Left colon (tissue), 2 donors: Measurements from ENCODE around the gene C11orf58. TPM values are rescaled to one million over a fixed set of nuclear protein-coding genes. Genes with fewer than 3 reads are reported as not detected.

Experiments
- ATAC-seq: fragments of 200-7000 bp; cut with Tn5 transposase; one replicate; pipeline ENCODE4 v1.9.1; 2020; ENCODE audit warnings: mild to moderate bottlenecking, moderate library complexity
- DNase-seq, 2 donors: peaks; one replicate each; pipeline ENCODE4 v3.0.0-alpha.2; 2020
- intact Hi-C, 2 donors: fragments of 100-400 bp; cut with DNase I in 1 of 2; cut with micrococcal nuclease in 1 of 2; formaldehyde crosslinking; loops; one replicate each; pipeline versions ENCODE4 v1.11.2 to v1.14.0; 2022; cut with DNase I, micrococcal nuclease
- total RNA-seq, 2 donors: library from RNA; stranded (reverse); fragmentation: NEBNext Ultra II Directional; extraction: Animal tissue kit (Norgen Biotek cat#: 25700); gene quantifications; one replicate each; pipeline ENCODE4 v1.2.1, GENCODE V29; 2021
- donor health status: DM: no; HTN: no; CAD: no.
- donor health status: DM: yes; HTN: yes; CAD: no.

Gene C11orf58
- total RNA-seq, 2 donors from 2014 or later: 58.9 to 60.2 TPM

DNA sequence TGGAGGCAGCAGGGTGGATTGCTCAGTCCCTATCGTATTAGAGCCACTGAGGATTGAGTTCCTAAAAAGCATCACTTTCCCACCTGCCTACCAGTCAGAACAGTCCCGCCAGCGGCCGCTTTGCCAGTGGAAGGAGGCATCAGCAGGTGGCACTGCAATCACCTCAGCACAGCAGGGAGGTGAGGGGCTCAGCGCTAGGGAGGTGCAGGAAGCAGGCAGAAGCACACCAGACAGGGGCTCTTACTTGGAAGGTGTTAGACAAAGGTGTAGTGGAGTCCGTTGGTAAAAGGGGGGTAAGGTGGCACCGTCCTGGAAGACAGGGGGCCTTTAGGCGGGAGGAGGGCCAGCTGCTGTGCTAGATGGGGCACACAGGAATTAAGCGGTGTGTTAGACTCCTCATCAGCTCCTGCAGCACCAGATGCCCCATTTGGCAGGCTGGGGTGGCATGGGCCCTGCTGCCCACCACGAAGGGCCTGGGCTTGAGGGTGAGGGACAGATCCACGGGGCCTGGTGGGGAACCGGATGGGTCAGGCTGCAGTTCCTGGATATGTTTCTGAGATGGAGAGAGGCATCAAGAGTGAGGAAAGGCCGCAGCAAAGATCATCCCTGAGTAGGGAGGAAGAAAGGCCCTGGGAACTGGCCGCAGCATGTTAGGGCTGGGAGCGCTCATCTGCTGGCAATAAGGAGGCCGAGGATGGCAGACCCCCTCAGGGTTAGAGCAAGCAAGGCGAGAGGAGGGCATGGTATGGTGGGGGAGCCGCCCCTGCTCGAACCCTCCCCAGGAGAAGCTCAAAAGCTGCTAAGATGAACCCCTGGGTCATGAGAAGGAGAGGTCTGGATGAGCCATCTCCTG lies 42.5 kb downstream of the C11orf58 start:
- no peak for DNase-seq
- intact Hi-C loops: no loop called here

DNA sequence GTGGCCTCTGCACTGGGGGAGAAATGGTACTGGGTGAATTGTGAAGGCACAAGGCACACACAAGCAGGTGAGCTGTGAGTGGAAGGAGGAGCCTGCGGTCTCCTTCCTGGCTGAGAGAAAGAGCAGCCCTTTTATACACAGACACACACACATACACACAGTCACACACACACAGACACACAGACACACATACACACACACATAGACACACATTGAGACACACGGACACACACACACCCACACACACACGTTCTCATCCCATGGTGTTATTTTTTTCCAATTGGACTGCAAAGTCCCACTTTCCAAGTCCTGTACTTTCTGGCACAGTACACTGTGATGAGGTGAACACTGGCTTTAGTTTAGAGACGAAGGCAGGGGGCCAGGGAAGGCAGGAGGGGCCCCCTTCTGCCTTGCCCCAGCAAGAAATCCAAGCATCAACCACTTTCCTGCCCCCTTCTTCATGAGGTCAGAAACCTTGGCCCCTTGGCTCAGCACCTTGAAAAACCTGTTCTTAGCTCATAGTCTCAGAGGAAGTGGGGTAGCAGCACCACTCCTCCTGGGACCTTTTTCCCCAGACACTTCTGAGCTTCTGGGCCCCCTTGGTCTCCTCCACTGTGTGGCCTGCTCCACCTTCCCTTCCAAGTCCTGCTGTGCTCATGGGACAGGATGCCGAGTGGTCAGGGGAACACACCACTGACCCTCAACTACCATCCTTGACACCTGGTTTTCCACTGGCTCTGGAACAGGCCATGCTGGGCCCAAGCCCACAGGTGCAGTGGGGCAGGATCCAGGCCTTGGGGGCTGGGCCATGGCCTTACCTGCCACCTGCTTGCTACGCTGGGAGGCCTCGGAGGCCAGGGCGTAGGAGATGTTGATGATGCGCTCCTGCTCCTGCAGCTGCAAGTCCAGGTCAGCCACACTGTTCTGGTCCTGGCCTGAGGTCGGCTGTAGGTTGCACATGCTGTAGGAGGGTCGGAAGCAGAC lies 43.8 kb downstream of the C11orf58 start:
- DNase-seq (no peak), ATAC-seq (no peak)
- intact Hi-C loops: no loop called here

More for the DNA sequence above, 42.5 kb downstream of the C11orf58 start:
- no peak for ATAC-seq

DNA sequence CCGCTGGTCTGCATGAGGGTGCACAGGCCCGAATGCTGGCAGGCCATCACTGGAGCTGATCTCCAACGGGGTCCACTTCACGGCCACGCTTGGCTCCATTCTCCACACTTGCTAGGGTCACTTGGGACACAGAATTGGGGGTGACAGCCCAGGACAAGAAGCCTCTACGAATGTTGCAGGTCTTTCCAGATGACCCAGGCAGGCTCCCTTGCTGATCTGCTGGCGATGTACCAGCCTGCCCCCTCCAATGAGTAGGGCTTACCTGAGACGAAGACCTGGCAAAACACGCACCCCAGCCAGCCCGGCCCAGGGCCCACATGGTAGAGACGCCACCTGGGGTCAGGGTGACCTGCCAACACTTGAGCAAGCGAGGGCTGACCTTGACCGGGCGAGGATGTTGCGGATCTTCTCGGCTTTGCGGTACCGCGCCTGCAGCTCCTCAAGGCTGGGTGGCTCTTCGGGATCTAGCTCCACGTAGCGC lies 44.9 kb downstream of the C11orf58 start:
- intact Hi-C loops: no loop called here
- ATAC-seq: no peak
- no peak for DNase-seq

DNA sequence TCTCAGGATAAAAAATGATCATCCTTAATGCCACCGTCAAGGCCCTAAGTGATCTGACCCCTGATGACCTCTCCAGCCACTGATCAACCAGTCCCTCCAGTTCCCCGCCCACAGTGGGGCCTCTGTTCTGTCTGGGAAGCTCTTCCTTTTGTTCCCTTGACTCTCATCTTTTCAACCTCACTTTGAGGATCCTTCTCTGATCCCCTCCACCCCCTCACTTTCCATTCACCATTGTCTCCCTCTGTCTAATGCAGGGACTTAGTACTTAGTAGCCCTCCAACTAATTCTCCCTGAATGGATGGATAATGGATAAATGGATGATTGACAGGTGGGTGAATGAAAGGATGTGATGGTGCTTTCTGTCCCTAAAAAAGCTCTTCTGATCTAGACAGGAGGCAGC lies 45.6 kb downstream of the C11orf58 start:
- intact Hi-C loops: no loop called here
- ATAC-seq (no peak), DNase-seq (no peak)

DNA sequence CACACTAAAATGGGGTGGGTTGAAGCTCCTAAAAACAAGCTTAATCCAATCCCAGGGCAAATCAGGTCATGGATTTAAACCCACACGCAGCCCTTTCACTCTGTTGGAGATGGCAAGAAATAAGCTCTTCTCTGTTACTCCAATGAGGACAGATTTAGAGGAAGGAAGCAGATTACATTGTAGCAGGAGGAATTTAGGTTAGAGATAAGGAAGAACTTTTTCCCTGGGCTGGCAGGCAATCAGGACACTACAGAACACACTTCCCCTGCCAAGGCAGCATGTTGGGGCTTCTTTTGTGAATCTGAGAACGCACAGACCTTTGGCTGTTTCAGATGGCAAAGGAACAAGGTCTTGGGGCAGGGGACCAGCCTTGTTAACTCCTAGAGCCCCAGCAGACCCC lies 46.2 kb downstream of the C11orf58 start:
- ATAC-seq: no peak
- intact Hi-C loops: no loop called here

DNA sequence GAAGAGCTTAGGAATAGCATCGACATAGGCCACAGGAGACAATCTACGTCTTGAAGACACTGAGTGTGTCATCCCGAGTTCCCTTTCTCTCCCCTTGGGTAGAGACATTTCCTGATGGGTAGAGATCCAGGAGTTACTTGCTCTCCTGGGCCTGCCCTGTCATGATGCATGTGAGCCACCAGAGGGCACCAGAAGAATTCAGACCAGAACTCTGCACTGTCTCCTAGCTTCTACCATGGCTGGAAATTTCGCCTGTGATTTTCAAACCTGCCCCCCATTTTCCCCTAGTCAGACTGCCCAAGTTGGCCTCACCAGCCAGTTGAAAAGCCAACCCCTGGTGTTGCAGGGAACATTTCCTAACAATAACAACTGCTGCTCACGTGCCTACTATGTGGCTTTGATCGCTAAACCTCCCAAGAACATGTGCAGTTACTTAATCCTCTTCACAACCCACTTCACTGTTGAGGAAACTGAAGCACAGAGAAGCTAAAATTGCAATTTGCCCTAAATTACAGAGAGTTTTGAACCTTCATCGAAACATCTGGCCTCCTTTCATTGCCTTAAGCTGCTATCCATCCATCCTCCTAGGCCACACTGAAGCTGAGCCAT lies 47.2 kb downstream of the C11orf58 start:
- ATAC-seq: peak; percentile 69
- intact Hi-C loops: no loop called here
- DNase-seq: peak; percentile 53 to 63

More for the DNA sequence above, 46.2 kb downstream of the C11orf58 start:
- no peak for DNase-seq

DNA sequence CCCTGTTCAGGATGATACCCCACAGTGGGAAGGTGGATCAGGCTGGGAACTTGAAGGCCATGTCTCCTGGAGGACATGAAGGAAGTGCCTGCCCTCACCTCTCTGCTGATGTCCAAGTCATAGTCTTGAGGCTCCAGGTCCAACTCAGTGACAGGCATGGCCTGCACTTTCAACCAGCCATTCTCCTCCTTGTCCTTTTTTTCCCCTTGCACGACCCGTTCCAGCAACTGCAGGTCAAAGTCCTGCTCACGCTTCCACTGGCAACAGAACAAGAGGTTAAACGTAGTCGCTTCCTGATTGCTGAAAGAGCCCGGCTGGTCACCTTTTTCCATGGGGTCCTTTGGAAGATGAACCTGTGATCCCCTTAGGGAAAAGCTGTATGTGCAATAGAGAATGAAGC lies 47.7 kb downstream of the C11orf58 start:
- peak; percentile 43 for ATAC-seq
- intact Hi-C loops: no loop called here
- DNase-seq: no peak

DNA sequence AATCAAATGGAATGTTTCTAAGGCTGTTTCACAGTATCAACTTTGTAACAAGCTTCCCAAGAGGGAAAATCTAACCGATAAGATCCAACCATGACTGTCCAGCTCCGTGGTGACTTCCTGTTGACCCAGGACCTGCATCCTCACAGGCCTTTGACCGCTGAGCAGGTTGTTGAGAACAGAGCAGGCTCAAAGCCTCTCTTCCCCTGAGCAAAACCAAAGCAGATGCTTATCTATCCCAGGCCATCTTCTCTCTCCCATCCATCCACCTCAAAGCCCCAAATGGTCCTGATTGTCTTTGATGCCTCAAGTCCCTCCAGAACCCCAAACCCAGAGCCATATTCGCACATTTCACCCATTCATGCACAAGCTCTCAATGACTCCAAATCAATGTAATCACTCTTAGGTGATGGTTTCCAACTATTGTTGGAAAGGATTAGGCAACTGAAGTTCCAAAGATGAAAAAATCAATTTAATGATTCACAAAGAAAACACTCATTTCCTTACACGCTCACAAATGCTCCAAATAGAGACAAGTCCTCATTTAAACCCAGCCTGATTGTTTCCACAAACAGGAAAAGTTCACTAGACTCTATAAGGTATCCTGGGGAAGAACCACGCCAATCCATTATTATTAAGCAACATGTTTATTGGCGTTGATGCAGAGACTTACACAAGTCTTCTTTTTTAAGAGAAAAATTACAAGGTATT lies 48.7 kb downstream of the C11orf58 start:
- no peak for ATAC-seq
- no peak for DNase-seq
- intact Hi-C loops: no loop called here

DNA sequence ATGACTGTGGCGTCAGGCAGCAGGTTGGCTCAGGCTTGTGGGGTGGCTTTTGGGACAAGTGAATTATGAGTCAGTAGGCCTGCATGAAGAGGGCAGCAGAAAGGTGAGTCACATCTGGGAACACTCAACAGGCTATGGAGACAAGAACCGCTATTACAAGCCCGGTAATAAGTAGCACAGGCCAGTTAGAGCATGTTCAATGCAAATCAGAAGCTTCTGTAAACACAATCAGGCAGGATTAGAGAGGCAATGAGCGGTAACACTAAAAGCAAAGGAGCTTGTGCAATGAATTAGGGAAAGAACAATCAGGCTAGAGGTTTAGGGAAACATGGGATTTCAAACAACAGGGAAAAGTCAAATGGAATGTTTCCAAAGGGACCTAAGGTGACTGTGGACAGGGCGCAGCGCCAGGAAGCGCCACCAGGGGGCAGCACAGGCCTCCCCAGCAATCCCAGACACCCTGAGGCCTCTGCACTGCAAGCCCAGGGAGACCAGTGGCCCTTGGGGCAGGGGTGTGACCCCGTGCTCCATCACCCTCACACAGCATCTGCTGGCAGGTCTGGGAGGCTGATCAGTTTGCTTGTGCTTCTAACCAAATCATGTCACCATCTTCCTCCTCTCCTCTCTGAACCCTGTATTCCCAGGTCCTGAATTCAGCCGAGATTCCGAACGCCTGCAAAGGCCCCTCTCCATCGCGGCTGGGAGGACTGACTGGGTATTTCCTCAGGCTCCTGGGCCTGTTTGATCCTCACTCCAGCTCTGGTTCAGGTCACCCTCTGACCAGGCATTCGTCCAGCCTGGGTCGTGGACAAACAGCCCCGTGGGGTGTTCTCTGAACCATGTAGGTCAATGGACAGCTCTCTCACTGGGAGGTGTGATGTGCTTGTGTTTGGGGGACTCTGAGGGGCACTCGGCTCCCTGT lies 50.0 kb downstream of the C11orf58 start:
- intact Hi-C loops: no loop called here
- peak; percentile 73 for ATAC-seq
- DNase-seq: peak; percentile 41 to 76

DNA sequence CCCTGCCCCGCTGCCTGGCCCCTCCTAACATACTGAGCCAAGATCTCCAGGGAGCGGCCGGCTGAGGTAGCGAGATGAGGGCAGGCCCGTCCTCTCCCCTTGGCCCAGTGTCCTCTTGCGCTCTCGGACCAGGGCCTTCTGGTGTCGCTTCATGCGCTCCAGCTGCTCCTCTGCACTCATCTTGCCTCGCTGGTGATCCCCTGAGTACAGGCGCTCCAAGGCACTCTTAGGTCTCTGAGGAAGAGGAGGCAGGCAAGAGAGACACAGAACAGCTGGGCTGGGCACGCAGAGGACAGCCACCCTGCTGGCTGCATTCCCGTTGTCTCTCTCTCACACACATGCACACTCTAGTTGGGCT lies 50.6 kb downstream of the C11orf58 start:
- intact Hi-C loops: no loop called here
- DNase-seq: no peak
- no peak for ATAC-seq

DNA sequence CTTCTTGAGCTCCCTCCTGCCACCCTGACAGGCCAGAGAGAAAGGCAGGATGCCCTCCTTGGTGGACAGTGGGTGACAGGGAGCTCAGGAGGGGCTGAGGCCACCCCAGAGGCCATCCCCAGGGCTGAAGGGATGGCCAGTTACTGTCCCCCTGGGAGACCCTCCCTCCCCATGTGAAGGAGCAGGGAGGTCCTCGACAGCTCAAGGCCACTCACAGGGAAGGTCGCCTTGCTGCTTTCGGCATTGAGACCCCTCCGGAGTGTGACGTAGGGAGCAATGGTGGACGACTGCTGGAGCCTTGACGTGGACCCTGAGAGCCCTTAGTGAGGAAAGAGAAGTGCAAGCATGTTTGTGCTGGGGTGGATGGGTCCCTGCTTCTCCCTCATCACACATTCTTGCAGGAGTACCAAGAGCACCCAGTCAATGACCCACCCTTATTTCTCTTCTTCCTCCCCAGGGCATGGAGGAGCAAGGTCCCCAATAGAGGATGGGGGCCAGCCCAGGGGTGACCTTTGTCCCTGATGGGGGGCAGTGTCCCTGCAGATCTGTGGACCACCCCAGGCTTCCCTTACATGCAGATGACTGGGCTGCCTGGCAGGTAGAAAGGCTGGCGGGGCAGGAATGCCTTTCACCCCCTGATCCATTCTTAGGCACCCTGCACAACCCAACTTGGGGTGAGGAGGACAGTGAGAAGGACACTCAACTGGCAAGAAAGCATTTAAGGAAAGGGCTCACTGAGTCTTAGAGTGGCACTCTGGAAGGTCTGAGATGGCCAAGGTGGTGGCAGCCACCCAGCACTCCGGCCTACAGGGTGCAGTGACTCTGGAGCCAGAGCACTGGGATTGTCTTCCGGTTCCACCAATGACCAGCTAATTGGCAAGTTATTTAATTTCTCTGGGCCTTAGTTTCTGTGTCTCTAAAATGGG lies 51.4 kb downstream of the C11orf58 start:
- intact Hi-C loops: no loop called here
- ATAC-seq (no peak), DNase-seq (no peak)

DNA sequence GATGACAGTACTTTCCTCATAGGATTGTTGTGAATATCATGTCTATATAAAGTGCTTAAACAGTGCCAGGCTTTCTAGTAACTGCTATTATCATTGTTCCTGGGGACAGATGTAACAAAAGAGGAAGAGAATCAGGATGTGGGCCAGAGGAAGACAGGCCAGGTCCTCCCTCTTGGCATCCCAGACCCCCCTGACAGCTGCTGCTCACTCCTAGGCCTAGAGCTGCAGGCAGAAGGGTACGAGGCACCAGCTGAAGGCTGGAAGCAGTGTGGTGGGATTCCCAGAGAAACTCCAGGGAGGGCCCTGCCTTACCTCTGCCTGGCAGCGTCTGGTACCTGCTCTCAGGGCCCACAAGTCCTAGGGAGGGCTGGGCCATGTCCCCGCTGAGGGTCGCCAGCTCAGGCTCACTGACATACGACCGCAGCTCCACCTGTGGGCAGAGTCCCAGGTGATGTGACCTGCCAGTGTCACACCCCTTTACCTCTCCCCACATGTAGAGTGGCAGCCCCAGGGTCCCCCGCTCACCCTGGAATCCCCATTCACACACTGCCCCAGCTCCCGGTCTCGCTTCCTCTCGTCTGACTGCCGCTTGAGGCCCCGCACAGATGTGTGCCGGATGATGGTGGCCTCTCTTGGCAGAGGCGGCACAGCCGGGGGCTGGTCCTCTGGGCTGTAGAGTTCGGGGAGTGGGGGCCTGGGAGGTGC lies 52.2 kb downstream of the C11orf58 start:
- intact Hi-C loops: no loop called here
- DNase-seq (no peak), ATAC-seq (no peak)

DNA sequence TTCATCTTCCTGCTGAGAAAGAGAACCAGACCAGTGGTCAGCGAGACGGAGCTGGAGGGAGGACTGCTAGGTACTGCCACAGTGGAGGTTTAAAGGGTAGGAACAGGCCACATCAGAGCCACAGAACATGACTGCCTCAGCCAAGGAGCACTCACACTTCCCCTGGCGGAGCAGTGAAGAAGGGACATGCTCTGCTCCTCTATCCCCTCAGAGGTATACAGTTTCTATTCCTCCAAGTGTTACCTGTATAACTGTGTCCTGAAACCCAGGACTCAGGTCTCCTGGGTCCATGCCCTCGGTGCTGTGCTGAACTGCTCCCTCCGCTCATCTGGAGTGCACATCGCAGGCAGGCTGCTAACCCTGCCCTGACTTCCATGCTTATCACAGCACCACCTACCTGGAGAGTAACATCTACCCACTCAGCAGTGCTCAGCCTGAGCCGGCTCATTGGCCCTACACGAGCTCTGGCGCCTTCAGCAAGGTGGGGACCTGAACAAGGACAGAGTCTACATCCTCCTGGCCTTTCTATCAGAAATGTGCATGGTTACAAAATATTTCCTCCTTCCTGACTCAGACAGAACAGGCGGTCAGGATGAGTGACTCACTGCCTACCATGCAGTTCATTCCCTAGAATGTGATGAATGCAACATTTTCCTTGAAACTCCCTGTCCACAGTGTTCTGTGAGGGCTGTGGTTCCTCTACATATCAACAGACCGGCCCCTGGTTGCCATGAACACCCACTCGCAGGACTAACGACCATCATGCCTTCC lies 52.9 kb downstream of the C11orf58 start:
- intact Hi-C loops: no loop called here
- DNase-seq (no peak), ATAC-seq (peak; percentile 1)

DNA sequence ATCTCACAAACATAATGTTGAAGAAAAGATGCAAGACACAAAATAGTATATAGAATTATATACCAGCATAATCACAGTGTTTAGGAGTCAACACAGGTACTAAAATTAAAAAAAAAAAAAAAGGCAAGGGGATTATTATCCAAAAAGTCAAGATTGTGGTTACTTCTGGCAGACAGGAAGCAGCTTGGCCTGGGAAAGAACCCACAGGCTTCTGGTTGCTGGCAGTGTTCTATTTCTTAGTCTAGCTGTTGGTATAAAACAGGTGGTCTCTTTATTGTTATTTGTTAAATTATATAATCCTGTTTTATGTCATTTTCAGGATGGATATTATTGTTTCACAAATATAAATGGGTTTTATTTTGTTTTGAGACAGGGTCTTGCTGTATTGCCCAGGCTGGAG lies 54.0 kb downstream of the C11orf58 start:
- intact Hi-C loops: no loop called here
- no peak for ATAC-seq
- DNase-seq: no peak

DNA sequence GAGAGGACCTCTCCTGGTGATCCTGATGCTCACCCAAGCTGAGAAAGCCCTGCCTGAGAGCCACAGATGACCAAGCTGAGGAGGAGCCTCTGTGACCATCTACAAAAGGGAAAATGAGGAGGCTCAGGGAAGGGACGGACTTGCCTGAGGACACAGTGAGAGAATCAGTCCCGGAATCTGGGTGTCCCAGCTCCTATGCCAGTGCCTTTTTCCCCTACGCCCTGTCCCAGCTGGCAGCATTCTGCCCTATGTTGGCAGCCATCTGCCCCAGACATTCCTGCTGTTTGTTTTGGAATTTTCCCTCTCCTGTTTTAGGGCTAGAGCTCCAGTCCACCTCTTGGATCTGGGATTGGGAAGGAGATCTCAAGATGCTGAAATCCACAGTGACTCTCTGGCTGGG lies 54.6 kb downstream of the C11orf58 start:
- DNase-seq: no peak
- intact Hi-C loops: no loop called here
- ATAC-seq: no peak
